Endothelial cell of umbilical vein (primary cell): Measurements from ENCODE around the gene SGPL1. TPM values are rescaled to one million over a fixed set of nuclear protein-coding genes. Genes with fewer than 3 reads are reported as not detected.

Experiments
- BruUV-seq: library from RNA; stranded (reverse); fragments of 400-500 nt; replicated peaks from 2 replicates; lab custom pipeline; 2021; lab: Mats Ljungman, UMichigan
- CTCF ChIA-PET: fragments of 300-600, 350-600 bp; sonication (Branson Sonifier 250); formaldehyde crosslinking; loops from one replicate; lab custom pipeline; 2021; ENCODE audit warnings: antibody characterized with exemption, inconsistent platforms; lab: Charles Lee
- POLR2A ChIA-PET: fragments of 300-600, 350-600 bp; sonication (Branson Sonifier 250); formaldehyde crosslinking; loops from one replicate; lab custom pipeline; 2021; ENCODE audit warnings: antibody characterized with exemption, inconsistent platforms; lab: Charles Lee
- DNase-seq: peaks from one replicate; pipeline ENCODE4 v3.0.0-alpha.2; 2011; ENCODE audit warnings: low read depth, low spot score
- FAIRE-seq: peaks from 2 replicates; lab custom pipeline; 2011; peaks lifted over from hg19 to GRCh38; lab: Jason Lieb, UNC
- H2AFZ ChIP-seq: 2 replicates; pipeline ENCODE4 v1.6.0; 2012; ENCODE audit warnings: low read depth, low read length, control low read depth, inconsistent platforms
- H3K27ac ChIP-seq: 2 replicates; pipeline ENCODE4 v1.5.1; 2011; ENCODE audit warnings: low read depth, mild to moderate bottlenecking, control low read depth, low read length, moderate library complexity; ENCODE audit not compliant: insufficient read depth
- H3K27me3 ChIP-seq, 2 experiments: 2 replicates each; pipeline versions ENCODE4 v1.6.0 to v1.6.1; 2011; ENCODE audit warnings: low read length in 2 of 2, mixed read lengths in 1 of 2; ENCODE audit not compliant: control insufficient read depth in 2 of 2, insufficient read depth in 2 of 2
- H3K36me3 ChIP-seq, 2 experiments: 2 replicates in 1 of 2; 3 replicates in 1 of 2; pipeline ENCODE4 v1.5.1; 2011; ENCODE audit warnings: low read length in 2 of 2, mild to moderate bottlenecking in 1 of 2, moderate library complexity in 1 of 2; ENCODE audit not compliant: control insufficient read depth in 2 of 2, insufficient read depth in 2 of 2; ENCODE audit errors: extremely low read depth in 1 of 2
- H3K4me1 ChIP-seq: 3 replicates; pipeline ENCODE4 v1.5.1; 2011; ENCODE audit warnings: mild to moderate bottlenecking, low read length; ENCODE audit not compliant: control insufficient read depth, insufficient read depth; ENCODE audit errors: extremely low read depth
- H3K4me2 ChIP-seq: 2 replicates; pipeline ENCODE4 v1.6.1; 2011; ENCODE audit warnings: low read length, control low read depth, mixed read lengths; ENCODE audit not compliant: insufficient read depth
- H3K4me3 ChIP-seq, 3 experiments: fragments of 200-600 bp in 1 of 3; sonication (generic), shearing (Covaris generic) in 1 of 3; replicated peaks in 1 of 3; 2 replicates each; pipeline ENCODE4 v1.5.1; 2011 to 2016; ENCODE audit warnings: control low read depth in 3 of 3, low read length in 3 of 3, mild to moderate bottlenecking in 2 of 3, inconsistent platforms in 1 of 3, low read depth in 1 of 3, moderate library complexity in 1 of 3; ENCODE audit not compliant: insufficient read depth in 1 of 3
- H3K79me2 ChIP-seq: 2 replicates; pipeline ENCODE4 v1.6.0; 2012; ENCODE audit warnings: low read length, inconsistent platforms; ENCODE audit not compliant: control insufficient read depth, insufficient read depth
- H3K9ac ChIP-seq: replicated peaks from 2 replicates; pipeline ENCODE3; 2011; ENCODE audit warnings: low read length, control low read depth; ENCODE audit not compliant: insufficient read depth; ENCODE audit errors: extremely low read depth
- H3K9me1 ChIP-seq: replicated peaks from 3 replicates; pipeline ENCODE4 v1.6.0; 2011; ENCODE audit warnings: mild to moderate bottlenecking, low read length; ENCODE audit not compliant: control insufficient read depth, insufficient read depth; ENCODE audit errors: extremely low read depth
- H3K9me3 ChIP-seq: replicated peaks from 2 replicates; pipeline ENCODE4 v1.5.1; 2012; ENCODE audit warnings: low read length, inconsistent platforms; ENCODE audit not compliant: control insufficient read depth, insufficient read depth
- H4K20me1 ChIP-seq: replicated peaks from 2 replicates; pipeline ENCODE3; 2011; ENCODE audit warnings: mild to moderate bottlenecking, low read length; ENCODE audit not compliant: control insufficient read depth, insufficient read depth; ENCODE audit errors: extremely low read depth
- EZH2 ChIP-seq: IDR thresholded peaks from 2 replicates; pipeline ENCODE4 v1.6.1; 2012; ENCODE audit warnings: borderline replicate concordance, low read depth, mild to moderate bottlenecking, moderate library complexity, low read length, inconsistent platforms; ENCODE audit not compliant: severe bottlenecking
- FOS ChIP-seq: IDR thresholded peaks from 2 replicates; pipeline ENCODE4 v1.6.1; 2011; ENCODE audit warnings: mild to moderate bottlenecking, low read length, moderate library complexity, borderline replicate concordance; ENCODE audit not compliant: insufficient read depth
- GATA2 ChIP-seq: IDR thresholded peaks from 2 replicates; pipeline ENCODE4 v1.7.0; 2011; ENCODE audit warnings: low read depth, mild to moderate bottlenecking, moderate library complexity, mixed read lengths, low read length; ENCODE audit not compliant: insufficient read length, insufficient read depth
- JUN ChIP-seq: IDR thresholded peaks from 2 replicates; pipeline ENCODE4 v1.6.1; 2011; ENCODE audit warnings: borderline replicate concordance, low read depth; ENCODE audit not compliant: insufficient read length, insufficient read depth
- MYC ChIP-seq: IDR thresholded peaks from one replicate; pipeline ENCODE4 v1.6.1; 2011; ENCODE audit warnings: mild to moderate bottlenecking, low read depth, low read length
- POLR2A ChIP-seq: IDR thresholded peaks from 2 replicates; pipeline ENCODE4 v1.6.1; 2012; ENCODE audit warnings: low read depth, mild to moderate bottlenecking, control low read depth, low read length
- POLR2AphosphoS5 ChIP-seq: IDR thresholded peaks from 2 replicates; pipeline ENCODE4 v1.6.1; 2012; ENCODE audit warnings: low read depth, mild to moderate bottlenecking, control low read depth, low read length, moderate library complexity; ENCODE audit not compliant: insufficient read depth
- dilution Hi-C: fragments of 300-500 bp; cut with MboI; formaldehyde crosslinking; loops from one replicate; pipeline ENCODE4 v1.15.0; 2019; ENCODE audit warnings: low sequenced_read_pairs; ENCODE audit not compliant: extremely low pct_ligation_motif_present
- intact Hi-C: fragments of 100-400 bp; cut with micrococcal nuclease; formaldehyde crosslinking; loops from one replicate; pipeline ENCODE4 v1.10.0; 2022
- polyA plus RNA-seq, 4 experiments: library from polyadenylated mRNA; depleted of rRNA in 3 of 4; stranded (reverse) in 3 of 4; unstranded in 1 of 4; fragments of >200 nt; gene quantifications; 2 replicates each; pipeline versions ENCODE4 v1.2.1 to v1.2.3, GENCODE V29; 2011 to 2012; ENCODE audit warnings: missing spikeins in 1 of 4
- total RNA-seq: library from RNA; stranded (reverse); gene quantifications from 2 replicates; pipeline ENCODE4 v1.2.3, GENCODE V29; 2021
- TF ChIP-seq, protein P1 (sequence below), 2 donors: IDR thresholded peaks; 1 replicate in 1 of 2; 2 replicates in 1 of 2; pipeline ENCODE4 v1.5.1; 2011; ENCODE audit warnings: low read length in 2 of 2, mild to moderate bottlenecking in 2 of 2, moderate library complexity in 2 of 2, control low read depth in 1 of 2, inconsistent platforms in 1 of 2, low read depth in 1 of 2; ENCODE audit not compliant: insufficient read depth in 1 of 2; ENCODE audit errors: extremely low read depth in 1 of 2
- TF ChIP-seq, protein P2 (sequence below): IDR thresholded peaks from 2 replicates; pipeline ENCODE4 v1.6.1; 2011; ENCODE audit not compliant: insufficient read depth, insufficient read length

SGPL1 gene
- total and polyA plus RNA-seq, 2 donors (not counting 3 experiments of a cell fraction or from before 2014, with no cell fraction given) = 11.4 to 25.2 TPM

DNA sequence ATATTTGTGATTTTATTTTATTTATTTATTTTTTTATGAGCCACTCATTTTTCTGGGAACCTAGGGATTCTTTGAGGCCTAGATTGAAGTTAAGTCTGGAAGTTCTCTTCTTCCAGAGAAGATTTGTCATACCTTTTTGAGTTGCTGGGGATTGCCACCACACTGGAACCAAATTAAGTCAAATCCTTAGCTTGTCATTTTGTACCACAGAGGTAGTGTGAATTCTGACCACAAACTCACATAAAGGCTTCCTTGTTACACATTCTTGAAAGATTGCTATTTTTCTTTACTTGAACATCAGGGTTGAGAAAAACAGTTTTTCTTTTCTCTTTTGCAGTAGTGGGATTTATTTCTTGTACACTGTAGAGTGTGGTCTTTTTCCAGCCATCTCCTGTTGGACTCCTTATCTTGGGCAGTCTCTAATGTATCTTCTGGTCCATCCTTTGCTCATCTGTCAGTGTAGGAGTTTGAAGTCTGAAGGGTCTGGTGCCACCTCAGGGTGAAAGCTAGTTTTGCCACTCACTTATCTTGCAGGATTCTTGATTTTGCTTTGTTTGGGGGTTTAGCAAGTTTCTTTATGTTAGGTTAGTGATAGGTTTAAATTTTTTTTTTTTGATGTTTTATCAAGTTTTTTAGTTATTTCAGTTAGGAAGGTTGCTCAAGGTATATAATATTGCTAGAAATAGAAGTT lies 47.9 kb downstream of the SGPL1 start:
- no peaks in the 10 kb centered on the region for H3K79me2 ChIP-seq
- ChIA-PET POLR2A (no interaction called here), CTCF (interaction anchor here (0.7 to 1.8 kb wide), 5 partner anchors 8 to 37 kb away, joined by 3 to 4 read pairs (median 4); partner anchors contain the start of gene PCBD1)
- H3K4me1 ChIP-seq = no peaks in the 10 kb centered on the region
- no peaks in the 10 kb centered on the region for H3K9me1 ChIP-seq
- dilution Hi-C loops (no loop called here), intact Hi-C loops (loop anchor here (1.0 kb wide), 1 partner anchor 30 kb away; no protein-coding TSS in a partner anchor)
- no peak overlapping the region for H3K27ac ChIP-seq
- no peak overlapping the region for H3K9ac ChIP-seq
- FAIRE-seq (no peak), DNase-seq (no peak)
- no peaks in the 10 kb centered on the region for H3K9me3 ChIP-seq
- H3K4me2 ChIP-seq = no peak overlapping the region
- BruUV-seq = no TSS peak
- H2AFZ ChIP-seq = no peak overlapping the region
- TF ChIP-seq POLR2A (no peak), JUN (no peak), EZH2 (no peak), MYC (no peak), POLR2AphosphoS5 (no peak), FOS (no peak), GATA2 (no peak)
- TF ChIP-seq, protein P1, sequence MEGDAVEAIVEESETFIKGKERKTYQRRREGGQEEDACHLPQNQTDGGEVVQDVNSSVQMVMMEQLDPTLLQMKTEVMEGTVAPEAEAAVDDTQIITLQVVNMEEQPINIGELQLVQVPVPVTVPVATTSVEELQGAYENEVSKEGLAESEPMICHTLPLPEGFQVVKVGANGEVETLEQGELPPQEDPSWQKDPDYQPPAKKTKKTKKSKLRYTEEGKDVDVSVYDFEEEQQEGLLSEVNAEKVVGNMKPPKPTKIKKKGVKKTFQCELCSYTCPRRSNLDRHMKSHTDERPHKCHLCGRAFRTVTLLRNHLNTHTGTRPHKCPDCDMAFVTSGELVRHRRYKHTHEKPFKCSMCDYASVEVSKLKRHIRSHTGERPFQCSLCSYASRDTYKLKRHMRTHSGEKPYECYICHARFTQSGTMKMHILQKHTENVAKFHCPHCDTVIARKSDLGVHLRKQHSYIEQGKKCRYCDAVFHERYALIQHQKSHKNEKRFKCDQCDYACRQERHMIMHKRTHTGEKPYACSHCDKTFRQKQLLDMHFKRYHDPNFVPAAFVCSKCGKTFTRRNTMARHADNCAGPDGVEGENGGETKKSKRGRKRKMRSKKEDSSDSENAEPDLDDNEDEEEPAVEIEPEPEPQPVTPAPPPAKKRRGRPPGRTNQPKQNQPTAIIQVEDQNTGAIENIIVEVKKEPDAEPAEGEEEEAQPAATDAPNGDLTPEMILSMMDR (IDR thresholded peaks at IDR 0.05; ENCODE audit: extremely low read depth in 1 of 2, insufficient read depth in 1 of 2, low read depth in 1 of 2, low read length in 2 of 2) = no peak
- TF ChIP-seq, protein P2, sequence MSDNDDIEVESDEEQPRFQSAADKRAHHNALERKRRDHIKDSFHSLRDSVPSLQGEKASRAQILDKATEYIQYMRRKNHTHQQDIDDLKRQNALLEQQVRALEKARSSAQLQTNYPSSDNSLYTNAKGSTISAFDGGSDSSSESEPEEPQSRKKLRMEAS = no peak
- H3K27me3 ChIP-seq = no peaks in the 10 kb centered on the region
- H3K36me3 ChIP-seq = peaks cover 3 to 4% of the 10 kb centered on the region in 2 experiments
- no peak overlapping the region for H3K4me3 ChIP-seq
- H4K20me1 ChIP-seq = no peaks in the 10 kb centered on the region
